Sigmoid colon (tissue), 3 donors: ENCODE results near the gene SMIM35.

ENCODE experiments used
- CTCF ChIP-seq, 4 experiments: fragments of 450-650 bp in 3 of 4; fragments of 200-600 bp in 1 of 4; IDR thresholded peaks; one replicate each; pipeline ENCODE4 v1.5.1; 2016 to 2019; ENCODE audit warnings: antibody characterized with exemption in 4 of 4, mild to moderate bottlenecking in 3 of 4, moderate library complexity in 2 of 4
- POLR2A ChIP-seq, 2 donors: fragments of 450-650 bp; IDR thresholded peaks; one replicate each; pipeline ENCODE4 v1.6.1; 2016; ENCODE audit warnings: antibody characterized with exemption in 2 of 2, mild to moderate bottlenecking in 2 of 2, moderate library complexity in 2 of 2

GRCh38 chr11:118068945-118069612 is 17.7 kb downstream of the SMIM35 start:
- TF ChIP-seq CTCF (IDR thresholded peaks at IDR 0.05) (no peak), POLR2A (IDR thresholded peaks at IDR 0.05) (no peak)
